HFF-Myc (cell line): ENCODE results near the gene RNASEH2C.
A peak's percentile ranks its signal among the peaks of the same experiment; 100 is the strongest.
"Not testable (repeated sequence)": the region's sequence is repeated elsewhere in the genome, so short reads cannot be mapped to it uniquely, and the experiment has no call there.

Source experiments
- DNase-seq: peaks from one replicate; pipeline ENCODE4 v3.0.0-alpha.2; 2011; ENCODE audit warnings: low read depth; ENCODE audit errors: extremely low read depth
- H3K4me3 ChIP-seq: replicated peaks from 2 replicates; pipeline ENCODE4 v1.5.1; 2011; ENCODE audit warnings: low read depth, mild to moderate bottlenecking, control low read depth, low read length
- TF ChIP-seq, protein P1 (sequence below): IDR thresholded peaks from 2 replicates; pipeline ENCODE4 v1.5.1; 2012; ENCODE audit warnings: mild to moderate bottlenecking, low read depth, low read length, control low read depth; ENCODE audit errors: missing control alignments

Gene RNASEH2C

DNA sequence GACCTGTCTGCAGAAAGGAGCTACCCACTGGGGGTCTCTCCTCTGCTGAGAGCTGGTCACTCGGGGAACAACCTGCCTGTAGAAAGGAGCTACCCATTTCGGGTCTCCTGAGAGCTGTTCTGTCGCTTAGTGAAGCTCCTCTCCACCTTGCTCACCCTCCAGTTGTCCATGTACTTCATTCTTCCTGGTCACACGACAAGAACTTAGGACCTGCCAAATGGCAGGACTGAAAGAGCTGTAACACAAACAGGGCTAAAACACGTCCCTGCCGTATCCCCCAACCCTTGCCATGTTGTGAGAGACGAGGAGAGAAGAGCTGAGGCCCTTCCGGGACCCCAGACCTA is 24.1 kb upstream of the RNASEH2C start:
- no peak for DNase-seq
- H3K4me3 ChIP-seq: no peak overlapping the region
- TF ChIP-seq, protein P1, sequence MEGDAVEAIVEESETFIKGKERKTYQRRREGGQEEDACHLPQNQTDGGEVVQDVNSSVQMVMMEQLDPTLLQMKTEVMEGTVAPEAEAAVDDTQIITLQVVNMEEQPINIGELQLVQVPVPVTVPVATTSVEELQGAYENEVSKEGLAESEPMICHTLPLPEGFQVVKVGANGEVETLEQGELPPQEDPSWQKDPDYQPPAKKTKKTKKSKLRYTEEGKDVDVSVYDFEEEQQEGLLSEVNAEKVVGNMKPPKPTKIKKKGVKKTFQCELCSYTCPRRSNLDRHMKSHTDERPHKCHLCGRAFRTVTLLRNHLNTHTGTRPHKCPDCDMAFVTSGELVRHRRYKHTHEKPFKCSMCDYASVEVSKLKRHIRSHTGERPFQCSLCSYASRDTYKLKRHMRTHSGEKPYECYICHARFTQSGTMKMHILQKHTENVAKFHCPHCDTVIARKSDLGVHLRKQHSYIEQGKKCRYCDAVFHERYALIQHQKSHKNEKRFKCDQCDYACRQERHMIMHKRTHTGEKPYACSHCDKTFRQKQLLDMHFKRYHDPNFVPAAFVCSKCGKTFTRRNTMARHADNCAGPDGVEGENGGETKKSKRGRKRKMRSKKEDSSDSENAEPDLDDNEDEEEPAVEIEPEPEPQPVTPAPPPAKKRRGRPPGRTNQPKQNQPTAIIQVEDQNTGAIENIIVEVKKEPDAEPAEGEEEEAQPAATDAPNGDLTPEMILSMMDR: no peak

DNA sequence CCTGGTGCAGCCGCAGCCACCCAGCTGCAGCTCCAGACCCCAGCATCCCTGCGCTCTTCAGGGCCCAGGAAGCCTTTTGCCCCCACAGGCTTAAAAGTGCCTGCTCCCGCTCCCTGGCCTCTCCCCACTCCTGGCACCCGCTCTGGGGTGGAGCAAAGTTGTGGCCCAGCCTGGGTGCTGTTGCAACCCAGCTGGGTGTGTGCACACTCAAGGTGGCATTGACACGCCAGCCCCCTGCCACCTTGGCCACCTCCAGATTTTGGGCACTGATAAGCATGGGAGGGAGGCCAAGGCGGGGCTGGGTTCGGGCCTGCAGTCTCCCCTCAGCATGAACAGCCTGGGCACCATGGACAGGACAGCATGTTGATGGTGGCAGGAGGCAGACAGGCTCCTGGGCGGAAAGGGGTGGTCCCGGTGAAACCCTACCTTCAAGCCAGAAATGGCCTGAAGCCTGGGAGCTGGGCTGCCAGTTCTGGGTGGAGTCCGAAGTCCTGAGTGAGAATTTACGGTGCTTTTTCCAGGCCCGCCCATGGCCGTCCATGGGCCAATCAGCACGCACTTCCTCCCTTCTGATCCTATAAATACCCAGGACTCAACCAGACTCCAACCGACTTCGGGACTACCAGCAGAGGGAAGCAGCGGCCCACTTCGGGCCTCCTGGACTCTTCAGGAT is 23.6 kb upstream of the RNASEH2C start:
- no peak for DNase-seq
- H3K4me3 ChIP-seq: no peak overlapping the region
- TF ChIP-seq, protein P1: peak; percentile 44

DNA sequence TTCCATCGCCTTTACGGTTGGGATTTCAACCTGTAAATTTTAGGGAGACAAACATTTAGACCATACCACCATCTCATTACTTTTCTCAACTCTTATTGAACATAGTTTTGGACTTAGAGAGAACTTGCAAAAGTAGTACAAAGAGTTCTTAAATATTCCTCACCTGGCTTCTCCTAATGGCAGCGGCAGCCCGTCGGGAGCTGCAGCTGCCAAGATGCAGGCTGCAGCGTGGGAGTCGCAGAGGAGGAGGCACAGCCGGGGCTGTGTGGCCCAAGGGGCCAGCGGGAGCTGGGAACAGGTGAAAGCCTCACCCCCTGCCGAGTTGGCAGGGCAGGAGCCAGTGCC is 23.1 kb upstream of the RNASEH2C start:
- DNase-seq: no peak

DNA sequence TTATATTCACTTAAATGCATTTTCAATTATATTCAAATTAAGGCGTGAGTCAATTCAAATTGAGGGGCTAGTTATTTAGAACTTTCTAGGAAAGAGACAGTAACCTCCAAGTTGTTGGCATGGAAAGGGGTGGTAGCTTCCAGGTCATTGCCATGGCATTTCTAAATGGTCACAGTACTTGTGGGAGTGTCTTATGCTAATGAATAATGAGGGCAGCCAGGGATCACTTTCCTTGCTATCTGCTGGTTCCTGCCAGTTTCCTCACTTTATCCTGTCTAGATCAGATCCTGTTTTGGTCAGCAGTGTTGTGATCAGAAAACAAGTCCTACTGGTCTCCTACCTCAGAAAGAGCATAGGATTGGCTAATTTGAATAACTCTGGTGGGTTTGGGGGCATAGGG is 21.8 kb upstream of the RNASEH2C start:
- TF ChIP-seq, protein P1: no peak
- no peak for DNase-seq
- H3K4me3 ChIP-seq: no peak overlapping the region

More for the DNA sequence above, 23.1 kb upstream of the RNASEH2C start:
- TF ChIP-seq, protein P1: no peak
- no peak overlapping the region for H3K4me3 ChIP-seq

DNA sequence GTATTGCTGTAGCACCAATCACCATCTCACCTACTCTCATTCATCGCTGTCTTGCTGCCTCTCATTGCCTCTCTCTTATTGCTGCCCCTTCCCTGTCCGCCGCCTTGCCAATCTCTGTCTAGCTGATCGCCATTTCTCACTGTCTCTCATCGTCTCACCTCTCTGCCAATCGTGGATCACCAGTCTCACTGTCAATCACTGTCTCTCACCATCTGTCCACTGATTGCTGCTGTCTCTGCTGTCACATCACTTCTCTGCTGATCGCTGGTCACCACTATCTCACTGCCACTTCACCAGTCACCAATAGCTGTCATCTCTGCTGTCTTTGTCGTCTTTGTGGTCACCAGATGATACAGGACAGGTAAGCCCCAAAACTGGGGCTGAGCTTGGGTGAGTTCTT is 20.6 kb upstream of the RNASEH2C start:
- DNase-seq: no peak
- H3K4me3 ChIP-seq: no peak overlapping the region
- TF ChIP-seq, protein P1: no peak

DNA sequence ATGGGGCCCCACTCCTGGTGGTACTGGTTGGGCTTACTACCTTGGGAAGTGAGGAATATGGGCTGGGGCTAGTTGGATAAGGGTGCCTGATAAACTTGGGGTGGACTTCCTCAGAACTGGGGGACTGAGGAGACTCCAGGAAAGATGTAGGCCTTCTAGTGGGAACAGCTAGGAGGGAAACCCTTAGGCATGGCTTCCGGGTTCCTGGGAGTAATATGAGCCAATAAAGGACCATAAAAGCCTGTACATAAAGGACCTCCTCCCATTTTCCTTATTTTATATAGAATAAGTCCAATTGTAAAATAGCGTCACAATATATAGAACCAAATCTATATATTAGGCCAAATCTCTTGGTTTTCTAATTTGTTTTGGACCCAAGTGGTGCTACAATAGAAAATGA is 18.4 kb upstream of the RNASEH2C start:
- TF ChIP-seq, protein P1: no peak
- DNase-seq: no peak
- H3K4me3 ChIP-seq: no peak overlapping the region

DNA sequence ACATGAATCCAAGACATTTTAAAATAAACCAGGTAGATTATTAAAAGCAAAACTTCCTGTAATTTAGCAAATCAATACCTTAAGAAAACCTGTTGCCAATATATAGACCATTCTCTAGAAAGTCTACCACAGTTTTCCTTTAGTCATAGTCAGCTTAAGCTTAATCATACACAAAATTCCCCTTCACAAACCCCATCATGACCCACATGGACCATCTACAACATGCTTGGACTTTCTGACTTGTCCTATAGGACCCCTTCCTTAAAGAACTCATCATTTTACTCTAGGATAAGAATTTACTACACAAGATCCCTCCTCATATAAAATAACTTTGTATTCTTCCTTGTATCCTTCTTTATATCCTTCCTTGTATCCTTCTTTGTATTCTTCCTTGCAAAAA is 16.2 kb upstream of the RNASEH2C start:
- DNase-seq: no peak
- TF ChIP-seq, protein P1: no peak

DNA sequence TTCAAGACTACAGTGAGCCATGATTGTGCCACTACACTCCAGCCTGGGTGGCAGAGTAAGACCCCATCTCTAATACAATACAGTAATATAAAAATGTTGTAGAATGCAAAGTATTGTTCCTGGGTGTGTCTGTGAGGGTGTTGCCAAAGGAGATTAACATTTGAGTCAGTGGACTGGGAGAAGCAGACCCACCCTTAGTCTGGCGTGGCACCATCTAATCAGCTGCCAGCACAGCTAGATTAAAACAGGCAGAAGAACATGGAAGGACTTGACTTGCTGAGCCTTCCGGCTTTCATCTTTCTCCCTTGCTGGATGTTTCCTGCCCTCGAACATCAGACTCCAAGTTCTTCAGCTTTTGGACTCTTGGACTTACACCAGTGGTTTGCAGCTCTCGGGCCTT is 14.5 kb upstream of the RNASEH2C start:
- H3K4me3 ChIP-seq, DNase-seq: not testable (repeated sequence)

More for the DNA sequence above, 16.2 kb upstream of the RNASEH2C start:
- no peak overlapping the region for H3K4me3 ChIP-seq
